Mammary epithelial cell (primary cell): ENCODE data around the gene F11.

ENCODE experiments used
- EZH2 ChIP-seq: IDR thresholded peaks from 2 replicates; pipeline ENCODE4 v1.6.1; 2012; ENCODE audit warnings: low read length, inconsistent platforms, borderline replicate concordance
- TF ChIP-seq, protein P1 (sequence below), 2 donors: IDR thresholded peaks in 1 of 2; conservative IDR thresholded peaks in 1 of 2; 2 replicates each; pipeline ENCODE4 v1.5.1; 2011 to 2012; ENCODE audit warnings: inconsistent platforms in 2 of 2, low read length in 2 of 2, mild to moderate bottlenecking in 2 of 2, control low read depth in 1 of 2, low read depth in 1 of 2; ENCODE audit not compliant: insufficient read depth in 1 of 2; ENCODE audit errors: extremely low read depth in 1 of 2

DNA sequence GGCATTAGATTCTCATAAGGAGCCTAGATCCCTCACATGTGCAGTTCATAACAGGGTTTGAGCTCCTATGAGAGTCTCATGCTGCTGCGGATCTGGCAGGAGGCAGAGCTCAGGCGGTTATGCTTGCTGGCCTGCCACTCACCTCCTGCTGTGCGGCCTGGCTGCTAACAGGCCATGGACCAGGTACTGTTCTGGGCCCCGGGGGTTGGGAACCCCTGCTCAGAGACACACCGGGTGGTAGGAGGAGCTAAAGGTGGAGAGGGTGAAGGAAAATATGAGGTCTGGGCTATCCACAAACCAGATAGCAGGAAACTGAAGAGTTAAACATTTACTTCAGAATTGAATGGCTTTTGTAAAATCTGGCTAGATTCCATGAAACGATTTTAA, 5.9 kb upstream of the F11 start:
- TF ChIP-seq, protein P1, sequence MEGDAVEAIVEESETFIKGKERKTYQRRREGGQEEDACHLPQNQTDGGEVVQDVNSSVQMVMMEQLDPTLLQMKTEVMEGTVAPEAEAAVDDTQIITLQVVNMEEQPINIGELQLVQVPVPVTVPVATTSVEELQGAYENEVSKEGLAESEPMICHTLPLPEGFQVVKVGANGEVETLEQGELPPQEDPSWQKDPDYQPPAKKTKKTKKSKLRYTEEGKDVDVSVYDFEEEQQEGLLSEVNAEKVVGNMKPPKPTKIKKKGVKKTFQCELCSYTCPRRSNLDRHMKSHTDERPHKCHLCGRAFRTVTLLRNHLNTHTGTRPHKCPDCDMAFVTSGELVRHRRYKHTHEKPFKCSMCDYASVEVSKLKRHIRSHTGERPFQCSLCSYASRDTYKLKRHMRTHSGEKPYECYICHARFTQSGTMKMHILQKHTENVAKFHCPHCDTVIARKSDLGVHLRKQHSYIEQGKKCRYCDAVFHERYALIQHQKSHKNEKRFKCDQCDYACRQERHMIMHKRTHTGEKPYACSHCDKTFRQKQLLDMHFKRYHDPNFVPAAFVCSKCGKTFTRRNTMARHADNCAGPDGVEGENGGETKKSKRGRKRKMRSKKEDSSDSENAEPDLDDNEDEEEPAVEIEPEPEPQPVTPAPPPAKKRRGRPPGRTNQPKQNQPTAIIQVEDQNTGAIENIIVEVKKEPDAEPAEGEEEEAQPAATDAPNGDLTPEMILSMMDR (conservative IDR thresholded peaks at IDR 0.05 in 1 of 2, IDR thresholded peaks at IDR 0.05 in 1 of 2; ENCODE audit: extremely low read depth in 1 of 2, insufficient read depth in 1 of 2, low read depth in 1 of 2, low read length in 2 of 2), result no peak
- no peak for TF ChIP-seq EZH2
